ENCODE results near the gene CSNK2A1. TPM values are rescaled to one million over a fixed set of nuclear protein-coding genes. Genes with fewer than 3 reads are reported as not detected.

The CSNK2A1 gene
- total RNA-seq, 1 donor from 2014 or later = 207 TPM

GRCh38 chr20:555976-556385, 12.4 kb upstream of the CSNK2A1 start:
- Mint-ChIP-seq H3K27ac (ENCODE audit: unreplicated experiment) (no peak overlapping the region), H3K27me3 (ENCODE audit: low read depth) (peaks cover 56% of the 10 kb centered on the region), H3K9me3 (no peaks in the 10 kb centered on the region), H3K4me1 (no peaks in the 10 kb centered on the region), H3K4me3 (no peak overlapping the region), H3K36me3 (ENCODE audit: low read depth) (no peaks in the 10 kb centered on the region)
- no peak for TF ChIP-seq CTCF (conservative IDR thresholded peaks at IDR 0.05)
- DNase-seq (ENCODE audit: low read depth, low spot score) = no peak

- no peaks in the 10 kb centered on the region for H3K9me3 Mint-ChIP-seq
- no peak for DNase-seq (ENCODE audit: low read depth, low spot score)
- no peak overlapping the region for H3K27ac Mint-ChIP-seq (ENCODE audit: unreplicated experiment)
- no peak for TF ChIP-seq CTCF (conservative IDR thresholded peaks at IDR 0.05)
- H3K36me3 Mint-ChIP-seq (ENCODE audit: low read depth) = no peaks in the 10 kb centered on the region
- H3K4me1 Mint-ChIP-seq = no peaks in the 10 kb centered on the region
- H3K4me3 Mint-ChIP-seq = no peak overlapping the region
- H3K27me3 Mint-ChIP-seq (ENCODE audit: low read depth) = peaks cover 69% of the 10 kb centered on the region
Observed at GRCh38 chr20:550611-551010, 7.0 kb upstream of the CSNK2A1 start.

GRCh38 chr20:549722-550496, 6.3 kb upstream of the CSNK2A1 start:
- no peak overlapping the region for H3K27ac Mint-ChIP-seq (ENCODE audit: unreplicated experiment)
- H3K4me1 Mint-ChIP-seq = no peaks in the 10 kb centered on the region
- H3K27me3 Mint-ChIP-seq (ENCODE audit: low read depth) = peaks cover 68% of the 10 kb centered on the region

GRCh38 chr20:548906-549305, 5.3 kb upstream of the CSNK2A1 start:
- no peak for TF ChIP-seq CTCF (conservative IDR thresholded peaks at IDR 0.05)
- H3K27me3 Mint-ChIP-seq (ENCODE audit: low read depth) = peaks cover 63% of the 10 kb centered on the region
- DNase-seq (ENCODE audit: low read depth, low spot score) = no peak
- H3K4me3 Mint-ChIP-seq = no peak overlapping the region
- peaks cover 9% of the 10 kb centered on the region for H3K4me1 Mint-ChIP-seq
- no peak overlapping the region for H3K27ac Mint-ChIP-seq (ENCODE audit: unreplicated experiment)
- peaks cover 4% of the 10 kb centered on the region for H3K9me3 Mint-ChIP-seq
- no peaks in the 10 kb centered on the region for H3K36me3 Mint-ChIP-seq (ENCODE audit: low read depth)

More at GRCh38 chr20:549722-550496, 6.3 kb upstream of the CSNK2A1 start:
- H3K9me3 Mint-ChIP-seq = no peaks in the 10 kb centered on the region
- no peak for DNase-seq (ENCODE audit: low read depth, low spot score)
- TF ChIP-seq CTCF (conservative IDR thresholded peaks at IDR 0.05) = no peak
- H3K36me3 Mint-ChIP-seq (ENCODE audit: low read depth) = no peaks in the 10 kb centered on the region
- H3K4me3 Mint-ChIP-seq = no peak overlapping the region

- H3K9me3 Mint-ChIP-seq = peaks cover 4% of the 10 kb centered on the region
- H3K4me3 Mint-ChIP-seq = no peak overlapping the region
- H3K27me3 Mint-ChIP-seq (ENCODE audit: low read depth) = peaks cover 58% of the 10 kb centered on the region
- TF ChIP-seq CTCF (conservative IDR thresholded peaks at IDR 0.05) = no peak
- DNase-seq (ENCODE audit: low read depth, low spot score) = no peak
- H3K36me3 Mint-ChIP-seq (ENCODE audit: low read depth) = peaks cover 3% of the 10 kb centered on the region
- H3K27ac Mint-ChIP-seq (ENCODE audit: unreplicated experiment) = no peak overlapping the region
- peaks cover 17% of the 10 kb centered on the region for H3K4me1 Mint-ChIP-seq
Observed at GRCh38 chr20:547394-547793, 3.8 kb upstream of the CSNK2A1 start.

All from neural crest cell (in vitro differentiated cells).